ENCODE data around the gene LPP.
"Not testable (repeated sequence)": the region's sequence is repeated elsewhere in the genome, so short reads cannot be mapped to it uniquely, and the experiment has no call there.

LPP gene

DNA sequence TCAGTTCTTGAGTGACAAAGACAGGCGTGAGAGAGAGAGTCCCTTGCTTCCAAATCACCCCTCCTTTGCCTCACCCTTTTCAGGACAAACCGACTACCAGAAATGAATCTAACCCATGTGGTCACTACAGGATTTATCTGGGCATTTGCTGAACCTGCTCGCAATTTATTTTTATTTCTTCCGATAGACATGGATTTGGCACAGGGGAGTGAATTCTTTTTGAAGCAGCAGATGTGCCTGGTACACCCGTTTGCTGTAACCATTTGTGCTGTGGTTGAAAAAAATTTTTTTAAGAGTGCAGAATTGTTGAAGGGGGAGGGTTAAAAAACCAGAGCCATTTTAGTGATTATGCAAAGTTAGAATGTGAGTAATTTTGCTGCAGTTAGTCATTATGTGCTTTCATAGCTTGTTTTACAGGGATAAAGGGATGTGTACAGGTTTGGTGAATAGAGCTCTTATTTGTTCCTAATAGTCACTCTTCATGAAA, 442.0 kb downstream of the LPP start:
- DNase-seq (ENCODE audit: low read depth): peak; percentile 62

- no peak for DNase-seq (ENCODE audit: low read depth)
These were observed 444.9 kb downstream of the LPP start for GRCh38 chr3:188598894-188599293.

GRCh38 chr3:188602111-188602510, 448.2 kb downstream of the LPP start:
- no peak for DNase-seq (ENCODE audit: low read depth)

DNA sequence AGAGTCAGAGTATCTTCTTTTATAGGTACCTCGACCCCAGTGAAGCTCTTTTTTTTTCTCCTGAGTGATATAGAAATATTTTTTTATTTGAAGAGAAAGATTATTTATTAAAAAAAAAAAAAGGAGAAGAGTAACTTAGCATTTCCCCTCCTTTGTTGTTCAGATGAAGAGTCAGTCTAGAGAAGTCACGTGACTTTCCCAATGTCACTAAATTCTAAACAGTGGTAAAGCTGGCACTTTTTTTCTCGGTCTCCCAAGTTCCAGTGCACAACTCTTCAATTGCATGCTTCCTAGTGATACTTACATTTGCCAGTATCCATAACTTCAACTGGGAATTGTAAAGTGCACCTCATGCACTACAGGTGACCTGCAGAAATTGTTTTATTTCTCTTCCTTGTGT, 448.7 kb downstream of the LPP start:
- no peak for DNase-seq (ENCODE audit: low read depth)

GRCh38 chr3:188604651-188605050, 450.7 kb downstream of the LPP start:
- DNase-seq (ENCODE audit: low read depth): no peak

- DNase-seq (ENCODE audit: low read depth): no peak
These were observed 451.3 kb downstream of the LPP start for GRCh38 chr3:188605231-188605630.

DNA sequence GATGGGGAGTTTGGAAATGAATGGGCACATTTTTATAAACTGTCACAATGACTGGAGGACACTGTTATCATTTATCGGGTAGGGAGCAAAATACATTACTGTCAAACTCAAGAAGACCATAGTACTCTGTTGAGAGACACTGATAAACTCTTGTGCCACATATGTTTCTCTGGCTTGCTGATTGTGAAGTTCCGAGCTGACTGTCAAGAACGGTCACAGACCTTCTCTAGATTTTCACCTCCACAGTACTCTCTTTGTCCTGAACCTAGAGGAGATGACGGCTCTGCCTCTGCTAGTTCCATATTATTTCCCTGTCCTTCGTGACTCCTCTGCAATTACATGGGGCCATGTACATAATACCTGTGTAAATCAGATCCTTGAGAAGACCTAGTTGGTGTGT, 451.9 kb downstream of the LPP start:
- DNase-seq (ENCODE audit: low read depth): no peak

- DNase-seq (ENCODE audit: low read depth): no peak
These were observed 453.9 kb downstream of the LPP start for GRCh38 chr3:188607805-188608315.

GRCh38 chr3:188608401-188608800, 454.4 kb downstream of the LPP start:
- DNase-seq (ENCODE audit: low read depth): no peak

GRCh38 chr3:188613721-188614120, 459.8 kb downstream of the LPP start:
- not testable (repeated sequence) for DNase-seq (ENCODE audit: low read depth)

DNA sequence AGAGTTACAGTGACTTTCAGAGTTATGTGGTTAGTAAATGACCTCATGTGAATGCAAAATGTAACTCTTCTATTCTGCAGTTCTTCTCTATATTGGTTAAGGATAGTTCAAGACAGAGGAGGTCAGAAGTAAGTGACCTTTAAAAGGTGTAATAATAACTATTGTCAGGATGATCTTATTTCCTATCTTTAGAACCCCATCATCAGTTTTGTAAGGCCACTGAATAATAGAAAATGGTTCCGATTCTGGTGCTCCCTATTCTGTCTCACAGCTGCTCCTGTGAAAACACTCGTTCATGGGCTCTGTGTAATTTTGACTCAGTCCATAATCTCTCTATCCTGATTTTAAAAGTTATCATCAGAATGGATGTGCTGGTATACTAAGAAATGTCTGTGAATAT, 463.3 kb downstream of the LPP start:
- no peak for DNase-seq (ENCODE audit: low read depth)

DNA sequence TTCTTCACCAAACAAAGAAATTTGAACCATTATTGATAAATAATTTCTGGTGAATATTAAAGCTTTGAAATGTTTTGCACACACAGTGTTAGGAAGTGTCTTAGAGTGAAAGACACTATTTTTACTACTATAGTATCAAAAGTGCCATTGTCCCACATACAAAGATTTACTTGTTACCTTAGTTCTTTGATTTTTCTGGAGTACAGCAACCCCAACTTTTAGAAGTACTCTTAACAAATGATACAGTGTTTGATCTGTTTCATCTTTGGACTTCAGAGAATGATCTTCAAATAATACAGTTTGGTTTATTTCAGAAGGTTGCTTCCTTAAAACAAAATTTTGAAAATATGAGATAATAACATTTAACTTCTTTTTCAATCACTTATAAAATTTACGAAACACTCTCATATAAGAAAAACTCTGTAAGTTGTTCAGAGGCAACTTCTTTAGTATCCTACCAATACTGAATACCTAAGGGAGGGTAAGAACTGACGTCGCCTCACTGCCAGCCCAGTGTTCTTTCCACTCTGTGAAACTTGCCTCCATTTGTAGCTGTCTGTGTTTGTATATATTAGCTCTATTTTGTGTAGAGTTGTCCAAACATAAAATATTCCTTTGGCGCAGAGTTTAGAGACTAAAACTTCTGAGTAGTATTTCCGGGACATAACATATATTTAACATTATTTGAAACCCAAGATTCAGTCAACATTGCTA, 464.2 kb downstream of the LPP start:
- DNase-seq (ENCODE audit: low read depth): no peak

DNA sequence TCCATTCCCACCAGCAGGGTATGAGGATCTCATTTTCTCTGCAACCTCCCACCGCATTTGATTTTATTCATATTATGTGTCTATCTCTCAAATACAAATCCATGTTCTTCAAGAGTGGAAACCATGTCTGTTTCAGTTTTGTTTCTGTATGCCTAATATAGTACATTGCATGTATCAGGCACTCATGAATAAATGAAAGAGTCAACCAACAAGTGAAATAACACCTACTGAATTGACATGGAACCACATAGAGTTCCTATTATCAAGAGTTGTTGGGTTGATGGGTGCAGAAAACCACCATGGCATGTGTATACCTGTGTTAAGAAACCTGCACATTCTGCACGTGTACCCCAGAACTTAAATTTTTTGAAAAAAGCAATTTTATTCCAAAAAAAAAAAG, 466.8 kb downstream of the LPP start:
- no peak for DNase-seq (ENCODE audit: low read depth)

DNA sequence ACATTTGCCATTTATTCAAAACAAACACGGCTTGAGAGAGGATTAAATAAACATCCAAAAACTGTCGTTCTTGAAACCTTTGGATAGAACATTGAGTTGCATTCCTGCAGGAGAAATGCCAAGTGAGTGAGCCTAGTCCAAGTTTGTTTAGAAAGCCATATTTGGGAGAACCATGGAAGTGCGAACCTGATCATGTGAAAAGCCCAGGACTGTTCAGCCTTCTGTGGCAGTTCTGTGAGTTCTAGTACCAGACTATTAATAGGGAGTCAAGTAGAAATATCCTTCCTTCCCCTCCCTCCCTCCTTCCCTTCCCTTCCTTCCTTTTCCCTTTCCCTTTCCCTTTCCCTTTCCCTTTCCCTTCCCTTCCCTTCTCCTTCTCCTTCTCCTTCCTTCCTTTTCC, 470.4 kb downstream of the LPP start:
- no peak for DNase-seq (ENCODE audit: low read depth)

DNA sequence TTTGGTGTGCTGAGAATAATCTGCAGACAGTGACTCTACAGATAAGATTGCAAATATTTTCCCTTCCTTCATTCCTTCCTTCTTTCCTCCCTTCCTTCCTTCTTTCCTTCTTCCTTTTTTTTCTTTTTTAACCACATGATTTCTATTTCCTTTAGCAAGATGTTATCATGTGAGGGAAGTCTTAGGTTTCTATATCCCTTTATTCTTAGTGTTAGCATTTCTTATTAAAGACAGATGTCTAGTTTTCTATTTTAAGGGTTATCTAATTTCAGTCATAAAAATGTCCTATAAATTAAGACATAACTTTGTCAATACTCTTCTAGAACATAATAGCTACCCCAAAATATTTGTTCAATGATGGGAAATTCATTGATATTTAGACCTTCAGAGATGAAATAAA, 470.9 kb downstream of the LPP start:
- DNase-seq (ENCODE audit: low read depth): no peak

DNA sequence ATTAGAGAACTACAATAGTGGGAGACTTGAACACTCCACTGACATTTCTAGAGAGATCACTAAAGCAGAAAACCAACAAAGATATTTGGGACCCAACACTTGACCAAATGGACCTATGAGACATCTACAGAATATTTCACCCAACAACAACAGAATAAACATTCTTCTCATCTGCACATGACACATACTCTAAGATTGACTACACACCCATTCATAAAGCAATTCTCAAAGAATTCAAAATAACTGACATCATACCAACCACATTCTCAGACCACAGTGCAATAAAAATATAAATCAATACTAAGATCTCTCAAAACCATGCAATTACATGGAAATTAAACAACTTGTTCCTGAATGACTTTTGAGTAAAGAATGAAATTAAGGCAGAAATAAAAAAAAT, 473.7 kb downstream of the LPP start:
- peak; percentile 90 for DNase-seq (ENCODE audit: low read depth)

GRCh38 chr3:188631291-188632010, 477.5 kb downstream of the LPP start:
- DNase-seq (ENCODE audit: low read depth): peak; percentile 99

DNA sequence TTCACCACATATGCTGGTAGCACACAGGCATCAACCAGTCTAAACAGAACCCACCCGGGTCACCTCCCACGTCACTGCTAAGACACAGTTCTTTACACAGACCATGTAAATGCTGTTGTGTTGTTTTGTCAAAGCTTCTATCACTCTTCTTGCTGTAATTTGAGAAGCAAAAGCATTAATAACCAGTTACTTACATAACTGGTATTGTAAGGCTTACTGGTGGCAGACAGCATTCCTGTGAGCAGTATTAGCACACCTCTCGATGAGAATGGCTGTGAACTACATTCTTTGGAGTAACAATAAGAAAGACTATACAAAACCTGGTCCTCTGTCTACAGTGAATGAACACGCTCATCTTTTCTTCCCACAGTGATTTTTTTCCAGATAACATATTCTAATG, 479.2 kb downstream of the LPP start:
- no peak for DNase-seq (ENCODE audit: low read depth)

DNA sequence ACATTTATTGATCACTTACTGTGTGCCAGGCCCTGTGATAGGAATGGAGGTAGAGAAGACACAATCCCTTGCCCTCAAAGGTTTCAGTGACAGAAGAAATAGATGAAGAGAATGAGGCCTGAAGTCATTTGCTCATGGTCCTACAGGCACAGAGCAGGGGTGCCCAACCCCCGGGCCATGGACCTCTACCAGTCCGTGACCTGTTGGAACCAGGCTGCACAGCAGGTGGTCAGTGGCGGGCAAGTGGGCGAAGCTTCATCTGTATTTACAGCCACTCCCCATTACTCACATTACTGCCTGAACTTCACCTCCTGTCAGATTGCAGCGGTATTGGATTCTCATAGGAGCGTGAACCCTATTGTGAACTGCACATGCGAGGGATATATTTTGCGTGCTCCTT, 480.3 kb downstream of the LPP start:
- DNase-seq (ENCODE audit: low read depth): no peak

DNA sequence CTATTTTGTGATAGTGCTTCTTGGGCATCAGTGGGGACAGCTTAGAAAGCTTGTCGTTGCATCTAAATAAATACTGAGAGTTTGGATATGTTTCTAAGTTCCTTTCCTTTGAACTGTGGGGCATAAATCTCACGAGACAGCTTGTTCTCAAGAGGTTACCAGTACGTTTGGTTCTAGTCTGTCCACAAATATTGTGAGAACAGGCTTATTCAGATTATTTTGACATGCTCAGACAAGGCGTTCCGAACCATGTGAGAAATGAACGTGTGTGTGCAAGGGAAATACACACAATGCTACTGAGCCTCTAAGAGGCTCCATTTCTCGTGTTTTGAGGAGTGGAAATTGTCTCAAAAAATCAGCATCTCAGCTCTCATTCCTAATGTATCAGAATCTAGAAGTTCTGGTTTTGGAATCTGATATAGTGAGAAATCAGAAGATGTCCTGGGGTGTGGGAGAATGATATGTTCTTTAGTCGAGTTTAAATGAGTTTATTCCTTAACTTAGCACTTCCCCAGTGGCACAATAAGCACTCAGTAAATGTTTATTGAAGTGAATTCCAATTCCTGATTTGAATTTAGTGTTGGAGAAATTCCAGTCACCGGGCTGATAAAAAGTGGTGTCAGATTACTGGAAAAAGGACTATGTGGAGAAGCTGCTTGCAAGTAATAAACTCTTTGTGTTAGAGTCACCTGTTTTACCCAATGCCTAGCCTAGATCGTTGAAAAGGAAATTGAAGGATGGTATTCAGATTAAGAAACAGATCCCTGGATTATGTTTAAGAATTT, 481.5 kb downstream of the LPP start:
- no peak for DNase-seq (ENCODE audit: low read depth)

- DNase-seq (ENCODE audit: low read depth): not testable (repeated sequence)
These were observed 482.3 kb downstream of the LPP start for GRCh38 chr3:188636292-188636691.

- no peak for DNase-seq (ENCODE audit: low read depth)
These were observed 487.1 kb downstream of the LPP start for GRCh38 chr3:188641076-188641475.

GRCh38 chr3:188643736-188644135, 489.8 kb downstream of the LPP start:
- DNase-seq (ENCODE audit: low read depth): no peak

All from HS-5 (cell line).